HL-60 (cell line): ENCODE results near the gene BRD3OS.

Source experiments
- DNase-seq, 2 experiments: peaks; one replicate each; pipeline ENCODE4 v3.0.0-alpha.2; 2010 to 2020; ENCODE audit warnings: low read depth in 1 of 2, low spot score in 1 of 2
- H3K27ac ChIP-seq: fragments of 250-450 bp; sonication (Bioruptor Pico); replicated peaks from 2 replicates; pipeline ENCODE4 v1.5.1; 2020; ENCODE audit warnings: mild to moderate bottlenecking, moderate library complexity
- H3K27me3 ChIP-seq: fragments of 250-450 bp; sonication (Bioruptor Pico); 2 replicates; pipeline ENCODE4 v1.5.1; 2021; ENCODE audit warnings: mild to moderate bottlenecking, moderate library complexity; ENCODE audit not compliant: insufficient read depth, poor library complexity, severe bottlenecking
- H3K4me3 ChIP-seq: replicated peaks from 2 replicates; pipeline ENCODE4 v1.5.1; 2011; ENCODE audit warnings: mild to moderate bottlenecking, control low read depth, low read length; ENCODE audit not compliant: insufficient read depth
- CTCF ChIP-seq: IDR thresholded peaks from one replicate; pipeline ENCODE4 v1.5.1; 2011; ENCODE audit warnings: low read length, control low read depth, inconsistent platforms; ENCODE audit not compliant: insufficient read depth
- GABPA ChIP-seq: IDR thresholded peaks from 2 replicates; pipeline ENCODE4 v1.6.1; 2012; ENCODE audit warnings: low read depth
- POLR2AphosphoS5 ChIP-seq: IDR thresholded peaks from 2 replicates; pipeline ENCODE4 v1.6.1; 2012; ENCODE audit warnings: low read depth
- REST ChIP-seq: IDR thresholded peaks from 2 replicates; pipeline ENCODE4 v1.6.1; 2012; ENCODE audit warnings: low read depth; ENCODE audit not compliant: insufficient replicate concordance
- SPI1 ChIP-seq: IDR thresholded peaks from 2 replicates; pipeline ENCODE4 v1.6.1; 2012; ENCODE audit warnings: low read depth, mild to moderate bottlenecking, borderline replicate concordance

BRD3OS gene

GRCh38 chr9:133999851-134000265 lies 25.4 kb upstream of the BRD3OS start:
- no peak for DNase-seq
- Histone ChIP-seq H3K27me3 (no peaks in the 10 kb centered on the region), H3K4me3 (no peak overlapping the region), H3K27ac (no peak overlapping the region)
- no peak for TF ChIP-seq REST
- TF ChIP-seq CTCF, result no peak
- no peak for TF ChIP-seq SPI1
- TF ChIP-seq GABPA, result no peak
- no peak for TF ChIP-seq POLR2AphosphoS5

GRCh38 chr9:134002796-134003195 lies 22.5 kb upstream of the BRD3OS start:
- TF ChIP-seq GABPA (no peak), POLR2AphosphoS5 (no peak), REST (no peak), CTCF (no peak)
- H3K27me3 ChIP-seq, result no peaks in the 10 kb centered on the region
- DNase-seq, result no peak
- H3K27ac ChIP-seq, result no peak overlapping the region
- no peak overlapping the region for H3K4me3 ChIP-seq

- Histone ChIP-seq H3K27ac (no peak overlapping the region), H3K27me3 (no peaks in the 10 kb centered on the region), H3K4me3 (no peak overlapping the region)
- no peak for DNase-seq
- TF ChIP-seq SPI1 (no peak), REST (no peak), POLR2AphosphoS5 (no peak), GABPA (no peak), CTCF (no peak)
Measured at GRCh38 chr9:134003237-134003636, 22.0 kb upstream of the BRD3OS start.
